Measurements from ENCODE around the gene TSFM.

The TSFM gene
- 0.58 to 1.1 (median 1.1) reads per million in 3 experiments for total RNA-seq

GRCh38 chr12:57782608-57783465 is at the start of gene TSFM:
TSFM (plus strand) TSS chr12:57782787; CDS start chr12:57782802, 15 bp downstream.
- DNase-seq: peak; percentile 93

GRCh38 chr12:57733928-57734327 is 48.7 kb upstream of the TSFM start:
- DNase-seq: no peak

GRCh38 chr12:57734591-57734990 is 48.0 kb upstream of the TSFM start:
- no peak for DNase-seq

- no peak for DNase-seq
Measured at GRCh38 chr12:57735198-57735855, 47.3 kb upstream of the TSFM start.

- DNase-seq: no peak
Measured at GRCh38 chr12:57735952-57736740, 46.4 kb upstream of the TSFM start.

GRCh38 chr12:57736741-57737466 is 45.7 kb upstream of the TSFM start:
- DNase-seq: no peak

- no peak for DNase-seq
Measured at GRCh38 chr12:57737467-57738460, 44.8 kb upstream of the TSFM start.

GRCh38 chr12:57738661-57739237 is 43.8 kb upstream of the TSFM start, which contains the start of gene AGAP2:
AGAP2 (minus strand) TSS chr12:57738742; CDS start chr12:57738246, 496 bp downstream.
- DNase-seq: no peak

- no peak for DNase-seq
Measured at GRCh38 chr12:57739387-57739786, 43.2 kb upstream of the TSFM start.

- no peak for DNase-seq
Measured at GRCh38 chr12:57739914-57740538, 42.6 kb upstream of the TSFM start.

GRCh38 chr12:57740656-57741412 is 41.8 kb upstream of the TSFM start:
- DNase-seq: peak; percentile 92

- no peak for DNase-seq
Measured at GRCh38 chr12:57741413-57741789, 41.2 kb upstream of the TSFM start.

GRCh38 chr12:57741844-57742738 is 40.5 kb upstream of the TSFM start:
- DNase-seq: peak; percentile 82

GRCh38 chr12:57743769-57744168 is 38.8 kb upstream of the TSFM start:
- DNase-seq: no peak

GRCh38 chr12:57744194-57744776 is 38.3 kb upstream of the TSFM start:
- no peak for DNase-seq

- DNase-seq: peak; percentile 94
Measured at GRCh38 chr12:57744777-57745484, 37.7 kb upstream of the TSFM start, which contains the start of gene TSPAN31. TSPAN31 (plus strand) TSS chr12:57745039; CDS start chr12:57745155, 116 bp downstream.

GRCh38 chr12:57745485-57745881 is 37.1 kb upstream of the TSFM start:
- DNase-seq: no peak

Measured in central memory CD4-positive, alpha-beta T cell (primary cell).